SK-N-SH (cell line): ENCODE measurements around the gene TLE1. TPM values are rescaled to one million over a fixed set of nuclear protein-coding genes. Genes with fewer than 3 reads are reported as not detected.

ENCODE experiments used
- CTCF ChIA-PET: fragments of 300-600, 350-600 bp; formaldehyde crosslinking; extraction: SDS; loops from one replicate; lab custom pipeline; 2021; lab: Yijun Ruan, JAX
- POLR2A ChIA-PET: fragments of 350-600 bp; sonication (Branson Sonifier 250); formaldehyde crosslinking; extraction: SDS; loops from one replicate; lab custom pipeline; 2020; ENCODE audit warnings: antibody characterized with exemption, inconsistent platforms; lab: Yijun Ruan, JAX
- DNase-seq: peaks from one replicate; pipeline ENCODE4 v3.0.0; 2012
- H2AFZ ChIP-seq: fragments of 200-600 bp; sonication (generic); 2 replicates; pipeline ENCODE4 v1.8.1; 2016; ENCODE audit warnings: antibody characterized with exemption, mild to moderate bottlenecking, low read depth
- H3F3A ChIP-seq: fragments of 200-600 bp; sonication (generic); replicated peaks from 2 replicates; pipeline ENCODE3; 2016; ENCODE audit warnings: antibody characterized with exemption, mild to moderate bottlenecking; ENCODE audit not compliant: insufficient read depth
- H3K27ac ChIP-seq, 2 experiments: fragments of 200-500 bp in 1 of 2; fragments of 200-600 bp in 1 of 2; sonication (Bioruptor generic) in 1 of 2; sonication (generic), shearing (Covaris generic) in 1 of 2; 2 replicates each; pipeline versions ENCODE4 v1.5.1 to v1.6.1; 2014 to 2016; ENCODE audit warnings: low read depth in 2 of 2, inconsistent platforms in 1 of 2, low read length in 1 of 2, mild to moderate bottlenecking in 1 of 2, mixed read lengths in 1 of 2
- H3K27me3 ChIP-seq: fragments of 200-600 bp; sonication (generic), shearing (Covaris generic); 2 replicates; pipeline ENCODE4 v1.6.1; 2016; ENCODE audit warnings: mixed run types; ENCODE audit not compliant: insufficient read depth
- H3K36me3 ChIP-seq, 2 experiments: fragments of 200-500 bp in 1 of 2; fragments of 200-600 bp in 1 of 2; sonication (Bioruptor generic) in 1 of 2; sonication (generic) in 1 of 2; replicated peaks in 1 of 2; 2 replicates each; pipeline versions ENCODE3 to v1.5.1; 2014 to 2016; ENCODE audit warnings: low read length in 1 of 2, mild to moderate bottlenecking in 1 of 2; ENCODE audit not compliant: insufficient read depth in 2 of 2, control insufficient read depth in 1 of 2
- H3K4me1 ChIP-seq, 2 experiments: fragments of 200-500 bp in 1 of 2; fragments of 200-600 bp in 1 of 2; sonication (Bioruptor generic) in 1 of 2; sonication (generic), shearing (Covaris generic) in 1 of 2; 2 replicates each; pipeline versions ENCODE4 v1.5.1 to v1.6.1; 2014 to 2016; ENCODE audit warnings: low read depth in 1 of 2, low read length in 1 of 2, mixed run types in 1 of 2; ENCODE audit not compliant: insufficient read depth in 2 of 2, control insufficient read depth in 1 of 2
- H3K4me2 ChIP-seq: fragments of 200-600 bp; sonication (generic), shearing (Covaris generic); 2 replicates; pipeline ENCODE4 v1.6.1; 2017; ENCODE audit warnings: mixed run types
- H3K4me3 ChIP-seq, 2 experiments: fragments of 200-500 bp in 1 of 2; fragments of 200-600 bp in 1 of 2; sonication (Bioruptor generic) in 1 of 2; sonication (generic), shearing (Covaris generic) in 1 of 2; 2 replicates each; pipeline versions ENCODE4 v1.5.1 to v1.8.1; 2014 to 2016; ENCODE audit warnings: low read depth in 2 of 2, inconsistent platforms in 1 of 2, low read length in 1 of 2, mild to moderate bottlenecking in 1 of 2, mixed read lengths in 1 of 2, moderate library complexity in 1 of 2
- H3K79me2 ChIP-seq: fragments of 200-600 bp; sonication (generic); 2 replicates; pipeline ENCODE4 v1.8.1; 2017; ENCODE audit warnings: mild to moderate bottlenecking; ENCODE audit not compliant: insufficient read depth
- H3K9ac ChIP-seq: fragments of 200-600 bp; sonication (generic); 2 replicates; pipeline ENCODE4 v1.6.1; 2017; ENCODE audit warnings: mixed run types
- H3K9me2 ChIP-seq: fragments of 200-600 bp; sonication (generic); 2 replicates; pipeline ENCODE4 v1.6.1; 2017; ENCODE audit warnings: mixed run types
- H3K9me3 ChIP-seq: fragments of 200-600 bp; sonication (generic); 2 replicates; pipeline ENCODE4 v1.6.1; 2017; ENCODE audit warnings: mixed run types, mild to moderate bottlenecking, moderate library complexity
- H4K20me1 ChIP-seq: fragments of 200-600 bp; sonication (generic); 2 replicates; pipeline ENCODE4 v1.6.1; 2017; ENCODE audit warnings: mild to moderate bottlenecking, mixed run types; ENCODE audit not compliant: insufficient read depth
- CTCF ChIP-seq: fragments of 200-600 bp; sonication (generic); IDR thresholded peaks from 2 replicates; pipeline ENCODE4 v1.6.1; 2017; ENCODE audit warnings: antibody characterized with exemption, mild to moderate bottlenecking, moderate library complexity
- EP300 ChIP-seq, 2 experiments: IDR thresholded peaks; 2 replicates each; pipeline versions ENCODE4 v1.4.0 to v1.6.1; 2012; ENCODE audit warnings: borderline replicate concordance in 1 of 2, low read depth in 1 of 2, low read length in 1 of 2
- EZH2phosphoT487 ChIP-seq: fragments of 200-600 bp; sonication (generic); IDR thresholded peaks from 2 replicates; pipeline ENCODE4 v1.6.1; 2017; ENCODE audit warnings: low read depth, mixed run types, mild to moderate bottlenecking, antibody characterized with exemption, moderate library complexity, borderline replicate concordance
- FOXJ3 ChIP-seq: sonication (generic); formaldehyde crosslinking; IDR thresholded peaks from 2 replicates; pipeline ENCODE4 v1.5.1; 2020; ENCODE audit warnings: mild to moderate bottlenecking, missing genetic modification reagents
- FOXM1 ChIP-seq: IDR thresholded peaks from 2 replicates; pipeline ENCODE4 v1.4.0; 2012; ENCODE audit warnings: low read depth, mild to moderate bottlenecking
- GABPA ChIP-seq: IDR thresholded peaks from 2 replicates; pipeline ENCODE4 v1.4.0; 2012; ENCODE audit warnings: low read depth, mild to moderate bottlenecking
- GATA2 ChIP-seq: sonication (generic); formaldehyde crosslinking; IDR thresholded peaks from 2 replicates; pipeline ENCODE4 v1.5.0; 2020; ENCODE audit warnings: mild to moderate bottlenecking, missing genetic modification reagents
- MAX ChIP-seq: IDR thresholded peaks from 2 replicates; pipeline ENCODE4 v1.4.0; 2012; ENCODE audit warnings: low read depth
- MXI1 ChIP-seq: IDR thresholded peaks from 2 replicates; pipeline ENCODE4 v1.6.1; 2012; ENCODE audit warnings: mild to moderate bottlenecking, low read depth, low read length, improper control_type of control experiment
- NFIC ChIP-seq: IDR thresholded peaks from 2 replicates; pipeline ENCODE4 v1.4.0; 2012; ENCODE audit warnings: borderline replicate concordance
- NRF1 ChIP-seq: IDR thresholded peaks from 2 replicates; pipeline ENCODE4 v1.6.1; 2012; ENCODE audit warnings: low read depth, mild to moderate bottlenecking, low read length
- PBX3 ChIP-seq: IDR thresholded peaks from 2 replicates; pipeline ENCODE4; 2012
- POLR2AphosphoS5 ChIP-seq: IDR thresholded peaks from 2 replicates; pipeline ENCODE4 v1.6.1; 2012; ENCODE audit warnings: low read depth, low read length
- RAD21 ChIP-seq: IDR thresholded peaks from 2 replicates; pipeline ENCODE4 v1.6.1; 2012; ENCODE audit warnings: mild to moderate bottlenecking, low read length
- REST ChIP-seq: IDR thresholded peaks from 2 replicates; pipeline ENCODE4 v1.6.1; 2012; ENCODE audit warnings: mild to moderate bottlenecking, low read depth, low read length, moderate library complexity
- RFX5 ChIP-seq: IDR thresholded peaks from 2 replicates; pipeline ENCODE4 v1.6.1; 2012; ENCODE audit warnings: mild to moderate bottlenecking, improper control_type of control experiment, low read length
- RXRA ChIP-seq: IDR thresholded peaks from 2 replicates; pipeline ENCODE4 v1.4.0; 2012; ENCODE audit warnings: low read depth, mild to moderate bottlenecking, borderline replicate concordance
- TEAD4 ChIP-seq: IDR thresholded peaks from 2 replicates; pipeline ENCODE4 v1.4.0; 2012; ENCODE audit warnings: mild to moderate bottlenecking, borderline replicate concordance; ENCODE audit not compliant: insufficient read depth
- USF1 ChIP-seq: IDR thresholded peaks from 2 replicates; pipeline ENCODE4 v1.4.0; 2012; ENCODE audit warnings: low read depth, borderline replicate concordance
- ZBTB33 ChIP-seq: IDR thresholded peaks from 2 replicates; pipeline ENCODE4 v1.4.0; 2012; ENCODE audit warnings: low read depth, borderline replicate concordance
- WGBS: methylation state at CpG from one replicate; pipeline ENCODE4 v1.1.6; 2017; ENCODE audit warnings: low lambda C conversion rate; 5-methylcytosine and 5-hydroxymethylcytosine counted together
- polyA plus RNA-seq, 3 experiments: library from polyadenylated mRNA; depleted of rRNA; stranded (reverse); fragments of >200 nt; gene quantifications; 2 replicates each; pipeline ENCODE4 v1.2.3, GENCODE V29; 2012

TLE1 gene
- polyA plus RNA-seq, 1 of the 3 experiments (the other 2 are of a cell fraction): 33.0 TPM

- TF ChIP-seq REST: no peak
- no peak for TF ChIP-seq PBX3
- no peak for TF ChIP-seq MAX
- no peak for TF ChIP-seq POLR2AphosphoS5
- no peak for TF ChIP-seq NRF1
- TF ChIP-seq RAD21: no peak
- TF ChIP-seq GATA2 (CRISPR knock-in tag): no peak
- TF ChIP-seq MXI1: no peak
- TF ChIP-seq EZH2phosphoT487: no peak
Observed at GRCh38 chr9:81683704-81684103, 5.6 kb downstream of the TLE1 start (continued).

- no peak overlapping the region for H3K4me3 ChIP-seq
- POLR2A ChIA-PET: no interaction called here
- TF ChIP-seq CTCF (no peak), NRF1 (no peak), EP300 (IDR thresholded peaks at IDR 0.05; ENCODE audit: borderline replicate concordance in 1 of 2, low read depth in 1 of 2, low read length in 1 of 2) (no peak), PBX3 (no peak), NFIC (no peak), ZBTB33 (no peak), GABPA (no peak), USF1 (no peak), TEAD4 (no peak), RAD21 (no peak), FOXM1 (no peak), MAX (no peak), RFX5 (no peak), RXRA (no peak), FOXJ3 (CRISPR knock-in tag) (no peak)
Observed at GRCh38 chr9:81683238-81683637, 6.1 kb downstream of the TLE1 start.

More at GRCh38 chr9:81683238-81683637, 6.1 kb downstream of the TLE1 start:
- Histone ChIP-seq H3K27me3 (no peaks in the 10 kb centered on the region), H3F3A (no peaks in the 10 kb centered on the region), H3K9me3 (no peaks in the 10 kb centered on the region), H3K36me3 (peaks cover 11 to 12% of the 10 kb centered on the region in 2 experiments), H3K9me2 (no peaks in the 10 kb centered on the region), H2AFZ (no peak overlapping the region), H3K27ac (no peak overlapping the region), H3K9ac (no peak overlapping the region), H3K79me2 (peaks cover 98% of the 10 kb centered on the region), H4K20me1 (peaks cover 18% of the 10 kb centered on the region; the same call in 1 of the 2 replicates), H3K4me2 (no peak overlapping the region; the same call in 1 of the 2 replicates), H3K4me1 (peaks cover 6 to 11% of the 10 kb centered on the region in 2 experiments; a peak in 2 of 4 replicates)
- 95% methylated on average over 3 of the region's 3 CpGs for WGBS
- no peak for DNase-seq
- CTCF ChIA-PET: interaction anchor here (1.0 kb wide), 1 partner anchor 139 kb away, joined by 4 read pairs; no protein-coding TSS in a partner anchor
